Endothelial cell of umbilical vein (primary cell): ENCODE data around the gene CDC5L. TPM values are rescaled to one million over a fixed set of nuclear protein-coding genes. Genes with fewer than 3 reads are reported as not detected.

ENCODE experiments used
- BruUV-seq: library from RNA; stranded (reverse); fragments of 400-500 nt; replicated peaks from 2 replicates; lab custom pipeline; 2021; lab: Mats Ljungman, UMichigan
- CTCF ChIA-PET: fragments of 300-600, 350-600 bp; sonication (Branson Sonifier 250); formaldehyde crosslinking; loops from one replicate; lab custom pipeline; 2021; ENCODE audit warnings: antibody characterized with exemption, inconsistent platforms; lab: Charles Lee
- POLR2A ChIA-PET: fragments of 300-600, 350-600 bp; sonication (Branson Sonifier 250); formaldehyde crosslinking; loops from one replicate; lab custom pipeline; 2021; ENCODE audit warnings: antibody characterized with exemption, inconsistent platforms; lab: Charles Lee
- DNase-seq: peaks from one replicate; pipeline ENCODE4 v3.0.0-alpha.2; 2011; ENCODE audit warnings: low read depth, low spot score
- FAIRE-seq: peaks from 2 replicates; lab custom pipeline; 2011; peaks lifted over from hg19 to GRCh38; lab: Jason Lieb, UNC
- H2AFZ ChIP-seq: 2 replicates; pipeline ENCODE4 v1.6.0; 2012; ENCODE audit warnings: low read depth, low read length, control low read depth, inconsistent platforms
- H3K27ac ChIP-seq: 2 replicates; pipeline ENCODE4 v1.5.1; 2011; ENCODE audit warnings: low read depth, mild to moderate bottlenecking, control low read depth, low read length, moderate library complexity; ENCODE audit not compliant: insufficient read depth
- H3K27me3 ChIP-seq, 2 experiments: 2 replicates each; pipeline versions ENCODE4 v1.6.0 to v1.6.1; 2011; ENCODE audit warnings: low read length in 2 of 2, mixed read lengths in 1 of 2; ENCODE audit not compliant: control insufficient read depth in 2 of 2, insufficient read depth in 2 of 2
- H3K36me3 ChIP-seq, 2 experiments: 2 replicates in 1 of 2; 3 replicates in 1 of 2; pipeline ENCODE4 v1.5.1; 2011; ENCODE audit warnings: low read length in 2 of 2, mild to moderate bottlenecking in 1 of 2, moderate library complexity in 1 of 2; ENCODE audit not compliant: control insufficient read depth in 2 of 2, insufficient read depth in 2 of 2; ENCODE audit errors: extremely low read depth in 1 of 2
- H3K4me1 ChIP-seq: 3 replicates; pipeline ENCODE4 v1.5.1; 2011; ENCODE audit warnings: mild to moderate bottlenecking, low read length; ENCODE audit not compliant: control insufficient read depth, insufficient read depth; ENCODE audit errors: extremely low read depth
- H3K4me2 ChIP-seq: 2 replicates; pipeline ENCODE4 v1.6.1; 2011; ENCODE audit warnings: low read length, control low read depth, mixed read lengths; ENCODE audit not compliant: insufficient read depth
- H3K4me3 ChIP-seq, 3 experiments: fragments of 200-600 bp in 1 of 3; sonication (generic), shearing (Covaris generic) in 1 of 3; replicated peaks in 1 of 3; 2 replicates each; pipeline ENCODE4 v1.5.1; 2011 to 2016; ENCODE audit warnings: control low read depth in 3 of 3, low read length in 3 of 3, mild to moderate bottlenecking in 2 of 3, inconsistent platforms in 1 of 3, low read depth in 1 of 3, moderate library complexity in 1 of 3; ENCODE audit not compliant: insufficient read depth in 1 of 3
- H3K79me2 ChIP-seq: 2 replicates; pipeline ENCODE4 v1.6.0; 2012; ENCODE audit warnings: low read length, inconsistent platforms; ENCODE audit not compliant: control insufficient read depth, insufficient read depth
- H3K9ac ChIP-seq: replicated peaks from 2 replicates; pipeline ENCODE3; 2011; ENCODE audit warnings: low read length, control low read depth; ENCODE audit not compliant: insufficient read depth; ENCODE audit errors: extremely low read depth
- H3K9me1 ChIP-seq: replicated peaks from 3 replicates; pipeline ENCODE4 v1.6.0; 2011; ENCODE audit warnings: mild to moderate bottlenecking, low read length; ENCODE audit not compliant: control insufficient read depth, insufficient read depth; ENCODE audit errors: extremely low read depth
- H3K9me3 ChIP-seq: replicated peaks from 2 replicates; pipeline ENCODE4 v1.5.1; 2012; ENCODE audit warnings: low read length, inconsistent platforms; ENCODE audit not compliant: control insufficient read depth, insufficient read depth
- H4K20me1 ChIP-seq: replicated peaks from 2 replicates; pipeline ENCODE3; 2011; ENCODE audit warnings: mild to moderate bottlenecking, low read length; ENCODE audit not compliant: control insufficient read depth, insufficient read depth; ENCODE audit errors: extremely low read depth
- CTCF ChIP-seq, 2 donors: IDR thresholded peaks; 1 replicate in 1 of 2; 2 replicates in 1 of 2; pipeline ENCODE4 v1.5.1; 2011; ENCODE audit warnings: low read length in 2 of 2, mild to moderate bottlenecking in 2 of 2, moderate library complexity in 2 of 2, control low read depth in 1 of 2, inconsistent platforms in 1 of 2, low read depth in 1 of 2; ENCODE audit not compliant: insufficient read depth in 1 of 2; ENCODE audit errors: extremely low read depth in 1 of 2
- EZH2 ChIP-seq: IDR thresholded peaks from 2 replicates; pipeline ENCODE4 v1.6.1; 2012; ENCODE audit warnings: borderline replicate concordance, low read depth, mild to moderate bottlenecking, moderate library complexity, low read length, inconsistent platforms; ENCODE audit not compliant: severe bottlenecking
- FOS ChIP-seq: IDR thresholded peaks from 2 replicates; pipeline ENCODE4 v1.6.1; 2011; ENCODE audit warnings: mild to moderate bottlenecking, low read length, moderate library complexity, borderline replicate concordance; ENCODE audit not compliant: insufficient read depth
- GATA2 ChIP-seq: IDR thresholded peaks from 2 replicates; pipeline ENCODE4 v1.7.0; 2011; ENCODE audit warnings: low read depth, mild to moderate bottlenecking, moderate library complexity, mixed read lengths, low read length; ENCODE audit not compliant: insufficient read length, insufficient read depth
- JUN ChIP-seq: IDR thresholded peaks from 2 replicates; pipeline ENCODE4 v1.6.1; 2011; ENCODE audit warnings: borderline replicate concordance, low read depth; ENCODE audit not compliant: insufficient read length, insufficient read depth
- MAX ChIP-seq: IDR thresholded peaks from 2 replicates; pipeline ENCODE4 v1.6.1; 2011; ENCODE audit not compliant: insufficient read depth, insufficient read length
- MYC ChIP-seq: IDR thresholded peaks from one replicate; pipeline ENCODE4 v1.6.1; 2011; ENCODE audit warnings: mild to moderate bottlenecking, low read depth, low read length
- POLR2A ChIP-seq: IDR thresholded peaks from 2 replicates; pipeline ENCODE4 v1.6.1; 2012; ENCODE audit warnings: low read depth, mild to moderate bottlenecking, control low read depth, low read length
- POLR2AphosphoS5 ChIP-seq: IDR thresholded peaks from 2 replicates; pipeline ENCODE4 v1.6.1; 2012; ENCODE audit warnings: low read depth, mild to moderate bottlenecking, control low read depth, low read length, moderate library complexity; ENCODE audit not compliant: insufficient read depth
- dilution Hi-C: fragments of 300-500 bp; cut with MboI; formaldehyde crosslinking; loops from one replicate; pipeline ENCODE4 v1.15.0; 2019; ENCODE audit warnings: low sequenced_read_pairs; ENCODE audit not compliant: extremely low pct_ligation_motif_present
- intact Hi-C: fragments of 100-400 bp; cut with micrococcal nuclease; formaldehyde crosslinking; loops from one replicate; pipeline ENCODE4 v1.10.0; 2022
- polyA plus RNA-seq, 4 experiments: library from polyadenylated mRNA; depleted of rRNA in 3 of 4; stranded (reverse) in 3 of 4; unstranded in 1 of 4; fragments of >200 nt; gene quantifications; 2 replicates each; pipeline versions ENCODE4 v1.2.1 to v1.2.3, GENCODE V29; 2011 to 2012; ENCODE audit warnings: missing spikeins in 1 of 4
- total RNA-seq: library from RNA; stranded (reverse); gene quantifications from 2 replicates; pipeline ENCODE4 v1.2.3, GENCODE V29; 2021

CDC5L gene
- total and polyA plus RNA-seq, 2 donors (not counting 3 experiments of a cell fraction or from before 2014, with no cell fraction given) = 6.9 to 24.6 TPM

DNA sequence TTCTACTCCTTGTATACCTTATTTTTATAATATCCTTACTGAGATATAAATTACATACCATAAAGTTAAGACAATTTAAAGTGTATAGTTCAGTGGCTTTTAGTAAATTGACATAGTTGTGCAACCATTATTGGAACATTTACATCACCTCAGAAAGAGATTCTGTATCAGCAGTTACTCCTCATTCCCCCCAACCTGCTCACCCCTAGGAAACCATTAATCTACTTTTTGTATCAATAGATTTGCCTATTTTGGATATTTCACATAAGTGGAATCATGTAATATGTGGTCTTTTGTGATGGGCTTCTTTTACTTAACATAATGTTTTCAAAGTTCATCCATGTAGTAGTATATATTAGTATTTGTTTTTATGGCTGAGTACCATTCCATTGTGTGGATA, 51.3 kb downstream of the CDC5L start:
- TF ChIP-seq EZH2 (no peak), JUN (no peak), FOS (no peak)
- no peak for FAIRE-seq

DNA sequence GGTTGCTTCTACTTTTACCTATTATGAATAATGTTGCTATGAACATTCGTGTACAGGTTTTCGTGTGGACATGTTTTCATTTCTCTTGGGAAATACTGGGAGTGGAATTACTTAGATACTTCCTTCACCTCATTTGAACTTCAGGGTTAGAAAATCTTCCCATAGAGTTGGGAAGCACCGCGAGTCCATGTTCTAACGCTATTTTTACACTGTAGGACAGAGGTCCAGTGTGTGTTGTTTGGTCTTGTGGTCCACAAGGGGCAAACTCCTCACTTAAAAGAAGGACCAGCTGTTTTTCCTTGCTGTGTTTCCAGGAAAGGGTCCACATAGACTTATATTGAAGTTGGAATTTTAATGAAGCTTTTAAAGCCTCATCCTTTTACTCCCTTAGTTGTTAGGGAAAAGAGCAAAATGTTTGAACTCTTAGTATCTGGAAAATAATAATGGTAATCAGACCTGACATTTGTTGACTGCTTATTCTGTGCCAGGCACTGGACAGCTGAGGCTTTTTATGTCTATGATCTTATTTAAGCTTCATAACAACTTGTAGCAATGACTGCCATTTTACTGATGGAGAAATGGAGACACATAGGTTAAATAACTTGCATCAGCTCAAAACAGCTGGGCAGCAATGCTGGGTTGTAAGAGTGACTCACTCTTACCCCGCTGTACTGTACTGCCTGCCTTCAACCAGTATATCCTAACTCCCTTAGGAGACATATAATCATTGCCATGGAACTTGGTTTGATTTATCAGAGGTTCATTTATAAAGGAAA, 52.0 kb downstream of the CDC5L start:
- no TSS peak for BruUV-seq
- intact Hi-C loops = no loop called here
- Histone ChIP-seq H3K79me2 (peaks cover 13% of the 10 kb centered on the region), H3K27ac (no peak overlapping the region), H3K27me3 (no peaks in the 10 kb centered on the region), H4K20me1 (peaks cover 3% of the 10 kb centered on the region), H3K4me2 (no peak overlapping the region), H3K9me3 (no peaks in the 10 kb centered on the region), H3K36me3 (no peaks in the 10 kb centered on the region), H3K4me1 (peaks cover 3% of the 10 kb centered on the region), H3K4me3 (no peak overlapping the region), H3K9ac (no peak overlapping the region), H3K9me1 (no peaks in the 10 kb centered on the region), H2AFZ (no peak overlapping the region)
- TF ChIP-seq POLR2A (no peak), GATA2 (no peak), MAX (no peak), FOS (peak; percentile 22), EZH2 (no peak), JUN (peak; percentile 3), POLR2AphosphoS5 (no peak), MYC (no peak), CTCF (IDR thresholded peaks at IDR 0.05; ENCODE audit: extremely low read depth in 1 of 2, insufficient read depth in 1 of 2, low read depth in 1 of 2, low read length in 2 of 2) (no peak)
- ChIA-PET CTCF (interaction anchor here (0.8 to 1.8 kb wide), 6 partner anchors 11 to 36 kb away, joined by 3 to 8 read pairs (median 3); no protein-coding TSS in a partner anchor), POLR2A (no interaction called here)
- DNase-seq (no peak), FAIRE-seq (no peak)
- dilution Hi-C loops = no loop called here

More for the DNA sequence above, 51.3 kb downstream of the CDC5L start:
- H3K4me1 ChIP-seq = peaks cover 3% of the 10 kb centered on the region
- no peak for DNase-seq
- ChIA-PET POLR2A (interaction anchor here (0.6 kb wide), 1 partner anchor 1581 kb away, joined by 3 read pairs; no protein-coding TSS in a partner anchor), CTCF (interaction anchor here (1.6 to 1.8 kb wide), 2 partner anchors 17 to 37 kb away, joined by 5 to 8 read pairs; no protein-coding TSS in a partner anchor)
- BruUV-seq = no TSS peak
- intact Hi-C loops = no loop called here
- H3K9me1 ChIP-seq = no peaks in the 10 kb centered on the region
- dilution Hi-C loops = no loop called here
- H3K36me3 ChIP-seq = no peaks in the 10 kb centered on the region
- H3K79me2 ChIP-seq = peaks cover 12% of the 10 kb centered on the region
- no peaks in the 10 kb centered on the region for H3K27me3 ChIP-seq
- H3K27ac ChIP-seq = no peak overlapping the region
- H3K9ac ChIP-seq = no peak overlapping the region
- H3K4me3 ChIP-seq = no peak overlapping the region
- H4K20me1 ChIP-seq = peaks cover 3% of the 10 kb centered on the region
- no peaks in the 10 kb centered on the region for H3K9me3 ChIP-seq
- H3K4me2 ChIP-seq = no peak overlapping the region
- no peak overlapping the region for H2AFZ ChIP-seq
